Liver (tissue), 3 donors: ENCODE data around the gene RPP25L.

ENCODE experiments used
- CTCF ChIP-seq: fragments of 150-350 bp; IDR thresholded peaks from 2 replicates; pipeline ENCODE4 v1.5.1; 2017; ENCODE audit warnings: improper control_type of control experiment, low read depth, low read length; ENCODE audit not compliant: missing input control
- EGR1 ChIP-seq, 2 donors: IDR thresholded peaks; 2 replicates each; pipeline ENCODE4 v1.6.1; 2016 to 2018; ENCODE audit warnings: antibody characterized with exemption in 2 of 2, low read depth in 2 of 2
- HNF4G ChIP-seq: IDR thresholded peaks from 2 replicates; pipeline ENCODE4 v1.6.1; 2016; ENCODE audit warnings: antibody characterized with exemption
- RAD21 ChIP-seq, 2 donors: IDR thresholded peaks; 2 replicates each; pipeline ENCODE4 v1.6.1; 2016; ENCODE audit warnings: antibody characterized with exemption in 2 of 2, mild to moderate bottlenecking in 2 of 2
- TAF1 ChIP-seq: conservative IDR thresholded peaks from 2 replicates; pipeline ENCODE4 v1.6.1; 2016; ENCODE audit warnings: antibody characterized with exemption, mild to moderate bottlenecking
- YY1 ChIP-seq: IDR thresholded peaks from 2 replicates; pipeline ENCODE4 v1.6.1; 2016; ENCODE audit warnings: antibody characterized with exemption, mild to moderate bottlenecking
- ZBTB33 ChIP-seq: IDR thresholded peaks from 2 replicates; pipeline ENCODE4 v1.6.1; 2016; ENCODE audit warnings: antibody characterized with exemption
- donor health status: healthy.
- donor health status: healthy.

DNA sequence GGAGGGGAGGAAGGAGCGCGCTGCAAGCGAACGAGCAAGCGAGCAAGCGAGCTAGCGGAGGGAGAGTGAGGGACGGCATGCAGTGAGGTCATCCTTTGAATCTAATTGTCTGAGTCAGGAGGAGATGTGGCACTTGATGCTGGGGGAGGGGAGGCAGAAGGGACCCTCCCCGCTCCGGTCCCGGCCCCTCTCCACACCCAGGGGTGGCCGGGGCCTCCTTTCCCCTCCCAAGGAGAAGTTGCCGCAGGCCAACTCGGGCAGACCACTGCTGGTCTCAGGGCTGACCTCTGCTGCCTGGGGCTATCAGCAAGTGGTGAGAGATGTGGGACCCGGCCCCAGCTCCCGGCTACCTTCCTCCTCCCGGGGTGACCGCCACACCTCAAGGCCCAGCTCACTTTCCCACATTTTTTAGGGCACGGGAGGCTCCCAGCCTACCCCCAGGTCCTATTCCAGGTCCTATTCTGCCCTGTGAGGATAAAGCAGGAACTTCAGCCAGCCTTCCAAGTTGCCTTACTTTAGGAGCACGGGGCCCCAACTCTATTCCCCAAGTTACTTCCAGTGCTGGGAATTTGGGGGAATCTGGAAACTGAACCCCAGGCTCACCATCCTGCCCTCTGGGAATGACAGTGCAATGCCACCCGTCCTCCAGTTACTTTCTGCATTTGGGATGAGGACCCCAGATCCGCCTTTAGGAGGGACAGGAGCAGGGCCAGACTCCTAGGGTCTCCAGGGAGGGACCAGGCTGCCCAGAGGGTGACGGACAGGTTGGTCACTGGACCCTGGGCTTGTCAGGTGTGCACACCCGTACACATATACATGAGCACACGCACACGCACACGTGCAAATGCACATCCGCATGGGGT is 33.4 kb downstream of the RPP25L start:
- TF ChIP-seq CTCF (no peak), ZBTB33 (no peak), YY1 (no peak), HNF4G (no peak), TAF1 (no peak), EGR1 (IDR thresholded peaks at IDR 0.05; ENCODE audit: low read depth in 2 of 2) (no peak), RAD21 (IDR thresholded peaks at IDR 0.05) (no peak)
